DMS53 treated with DMSO at 0.1 percent for 48 hours (cell line): ENCODE results near the gene BSX.

Source experiments
- DNase-seq: peaks from one replicate; lab custom pipeline; 2025; ENCODE audit not compliant: unreplicated experiment; lab: John Stamatoyannopoulos, UW

The BSX gene

DNA sequence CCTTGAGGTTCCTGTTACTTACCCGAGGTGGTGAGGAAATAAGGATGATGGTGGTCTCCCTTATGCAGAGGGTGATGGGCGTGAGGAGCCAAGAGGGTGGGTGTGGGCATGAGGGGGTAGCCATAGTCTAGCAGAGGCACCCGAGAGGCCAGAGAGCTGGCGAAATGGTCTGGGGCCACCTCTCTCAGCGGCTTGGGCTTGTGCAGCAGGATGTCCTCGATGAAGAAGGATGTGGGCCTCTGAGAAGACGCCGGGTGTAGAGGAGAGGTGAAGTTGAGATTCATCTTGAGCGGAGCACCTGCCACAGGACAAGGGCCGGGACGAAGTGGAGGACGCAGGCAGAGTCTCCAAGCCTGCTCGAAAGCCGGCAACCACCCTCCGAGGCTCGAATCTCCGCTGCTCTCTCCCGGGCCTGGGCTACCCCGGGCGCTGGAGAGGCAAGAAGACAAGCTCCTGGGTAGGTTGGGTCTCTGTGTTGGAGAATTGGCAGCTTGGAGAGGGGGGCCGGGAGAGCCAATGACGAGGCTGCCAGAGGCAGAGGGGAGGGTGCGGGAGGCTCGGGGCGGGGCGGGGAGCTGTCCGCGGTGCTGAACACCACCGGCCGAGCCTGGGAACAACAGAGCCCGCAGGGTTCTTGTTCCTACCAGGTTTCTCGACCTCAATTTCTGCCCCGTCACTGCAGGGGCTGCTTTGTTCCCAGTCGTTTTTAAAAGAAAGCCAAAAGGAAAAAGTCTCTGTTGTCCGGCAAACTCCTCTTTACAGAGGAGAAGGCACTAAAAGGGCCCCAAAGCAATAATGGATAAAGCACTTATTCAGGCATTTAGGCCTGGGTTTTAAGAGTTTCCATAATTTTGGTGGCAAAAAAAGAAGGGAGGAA lies at the start of gene BSX:
Gene BSX, minus strand, starts transcription at position 447 of the 877 bp plus-strand sequence. Its CDS starts 163 bp downstream, at position 284.
- no peak for DNase-seq

DNA sequence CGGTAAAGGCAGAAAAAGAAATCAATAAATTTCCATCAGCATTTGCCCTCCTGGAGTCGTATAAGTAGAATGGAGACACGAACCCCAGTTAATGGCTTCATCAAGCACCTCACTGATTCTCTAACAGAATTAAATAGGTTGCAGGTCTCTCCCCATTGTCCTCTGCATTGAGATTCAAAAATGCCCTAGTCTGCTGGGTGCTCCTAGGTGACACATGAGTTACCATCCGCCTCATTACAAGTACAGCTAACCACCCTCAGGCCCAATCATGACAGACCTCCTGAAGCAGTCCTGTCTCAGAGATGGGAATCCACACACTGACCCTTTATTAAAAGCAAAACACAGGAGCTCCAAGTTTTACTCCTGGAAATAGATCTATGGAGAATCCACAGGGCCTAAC lies 48.9 kb upstream of the BSX start:
- DNase-seq: no peak

DNA sequence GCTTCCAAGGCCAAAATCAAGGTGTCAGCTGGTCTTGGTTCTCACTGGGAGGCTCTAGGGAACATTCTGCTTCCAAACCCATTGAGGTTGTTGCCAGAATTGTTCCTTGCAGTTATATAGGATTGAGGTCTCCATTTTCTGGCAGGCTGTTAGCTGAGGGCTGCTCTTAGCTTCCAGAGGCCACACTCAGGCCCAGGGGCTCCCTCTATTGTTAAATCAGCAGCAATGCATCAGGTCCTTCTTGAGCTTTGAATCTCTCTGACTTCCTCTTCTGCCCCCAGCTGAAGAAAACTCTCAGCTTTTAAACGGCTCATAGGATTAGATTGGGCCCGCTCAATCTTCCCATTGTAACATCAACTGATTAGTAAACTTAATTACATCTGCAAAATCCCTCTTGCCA lies 39.3 kb upstream of the BSX start:
- DNase-seq: peak; percentile 48

DNA sequence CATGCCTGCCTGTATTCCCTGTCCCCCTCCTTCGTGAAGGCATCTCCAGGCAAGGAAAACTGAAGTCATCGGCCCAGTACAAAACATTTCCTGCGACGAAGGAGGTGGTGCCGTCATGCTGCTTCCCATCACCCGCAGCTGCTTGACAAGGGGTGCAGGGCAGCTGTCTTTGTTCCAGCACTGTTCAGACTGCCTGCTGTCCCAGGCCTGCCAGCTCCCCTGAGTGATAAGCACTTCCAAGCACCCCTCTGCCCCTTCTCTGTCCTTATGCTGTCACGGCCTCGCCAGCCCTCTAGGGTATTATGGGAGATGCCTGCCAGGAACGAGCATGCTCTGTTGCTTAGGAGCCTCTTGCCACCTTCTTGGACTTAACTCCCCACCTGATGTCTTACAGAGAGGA lies 37.1 kb upstream of the BSX start:
- DNase-seq: no peak

DNA sequence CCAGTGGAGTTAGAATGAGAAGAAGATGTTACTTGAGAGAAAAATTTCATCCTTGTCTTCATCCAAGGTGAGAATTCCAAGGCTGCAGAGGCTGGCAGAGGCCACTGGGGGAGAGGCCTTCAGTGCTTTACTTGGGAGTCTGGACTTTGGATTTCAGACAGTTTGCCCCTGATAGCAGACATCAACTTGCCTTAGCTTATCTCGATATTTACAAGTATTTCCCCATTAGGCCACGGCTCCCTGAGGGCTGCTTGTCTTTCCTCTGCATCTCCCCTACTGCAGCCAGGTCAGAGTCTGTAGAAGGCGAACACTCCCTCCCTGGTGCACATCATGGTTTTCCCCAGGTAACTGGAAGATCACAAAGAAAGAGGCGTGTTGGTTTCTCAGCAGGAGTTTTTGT lies 29.9 kb upstream of the BSX start:
- no peak for DNase-seq

DNA sequence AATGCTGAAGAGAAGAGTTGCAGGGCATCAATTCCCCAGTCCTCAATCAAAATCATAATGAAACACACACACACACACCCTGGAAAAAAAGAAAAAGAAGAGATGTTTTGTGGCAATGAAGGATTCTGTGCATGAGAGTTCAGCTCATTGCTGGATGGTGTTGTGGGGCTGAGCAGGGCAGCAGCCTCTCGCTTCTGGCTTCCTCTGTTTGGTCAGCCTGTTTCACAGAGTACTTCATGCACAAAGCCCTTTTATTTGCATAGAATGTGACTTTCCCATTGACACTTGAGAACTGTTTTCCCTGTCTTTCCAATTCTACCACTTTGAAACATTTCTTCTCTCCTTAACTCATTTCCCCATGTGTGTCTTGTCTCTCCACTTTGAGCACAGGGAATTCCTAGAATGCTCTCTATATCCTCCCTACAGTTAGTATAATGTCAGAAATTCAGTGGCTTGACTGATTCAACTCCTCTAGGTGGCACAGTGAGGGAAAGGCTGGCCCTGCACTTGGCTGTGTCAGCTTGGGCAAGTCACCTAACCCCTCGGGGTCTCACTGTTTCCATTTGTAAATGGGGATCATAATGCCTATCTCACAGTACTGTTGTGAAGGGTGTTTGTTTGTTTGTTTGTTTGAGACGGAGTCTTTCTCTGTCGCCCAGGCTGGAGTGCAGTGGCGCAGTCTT lies 25.4 kb upstream of the BSX start:
- no peak for DNase-seq

DNA sequence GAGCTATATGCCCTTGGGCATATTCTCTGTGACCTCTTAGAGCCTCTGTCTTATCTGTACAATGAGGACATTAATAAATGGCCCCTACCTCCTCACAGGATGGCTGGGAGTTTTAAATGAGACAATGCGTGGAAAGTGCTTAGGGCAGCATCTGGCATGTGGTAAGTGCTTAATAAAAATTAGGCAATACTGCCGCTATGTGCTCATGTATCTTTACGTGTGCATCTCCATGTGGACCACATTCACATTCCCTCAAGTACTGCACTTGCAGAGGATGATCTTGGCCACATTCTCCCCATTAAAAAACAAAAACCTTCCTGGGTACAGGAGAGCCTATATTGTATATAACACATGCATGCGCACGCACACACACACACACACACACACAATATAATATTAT lies 19.1 kb upstream of the BSX start:
- DNase-seq: no peak

DNA sequence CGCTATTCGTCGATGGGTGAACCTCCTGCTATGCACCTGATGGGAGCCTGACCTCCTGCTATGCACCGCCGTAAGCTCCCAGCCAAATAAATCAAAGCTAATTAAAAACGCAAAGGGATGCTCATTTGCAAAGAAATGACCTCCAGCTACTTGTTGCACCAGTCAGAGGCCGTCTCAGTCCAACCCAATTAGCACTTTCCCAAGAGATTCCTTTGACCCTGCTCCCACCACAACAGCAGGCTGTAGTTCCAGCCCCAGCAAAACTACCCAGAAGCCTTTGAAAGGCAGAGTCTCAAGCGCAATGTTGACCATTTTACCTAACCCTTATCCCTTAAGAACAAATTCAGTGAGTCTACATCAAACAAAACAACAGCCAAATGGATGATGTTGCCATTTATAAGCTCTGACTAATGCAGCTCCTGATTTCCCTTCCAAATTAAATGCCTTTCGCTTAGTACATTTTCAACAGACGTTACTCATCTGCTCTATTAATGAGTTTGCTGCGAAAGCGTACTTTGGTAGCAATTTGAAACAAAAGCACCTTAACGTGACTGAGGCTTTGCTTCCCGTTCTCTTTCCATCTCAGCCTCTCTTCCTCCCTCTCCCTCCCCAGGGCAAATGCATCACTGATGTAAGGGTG lies 17.2 kb upstream of the BSX start:
- no peak for DNase-seq

DNA sequence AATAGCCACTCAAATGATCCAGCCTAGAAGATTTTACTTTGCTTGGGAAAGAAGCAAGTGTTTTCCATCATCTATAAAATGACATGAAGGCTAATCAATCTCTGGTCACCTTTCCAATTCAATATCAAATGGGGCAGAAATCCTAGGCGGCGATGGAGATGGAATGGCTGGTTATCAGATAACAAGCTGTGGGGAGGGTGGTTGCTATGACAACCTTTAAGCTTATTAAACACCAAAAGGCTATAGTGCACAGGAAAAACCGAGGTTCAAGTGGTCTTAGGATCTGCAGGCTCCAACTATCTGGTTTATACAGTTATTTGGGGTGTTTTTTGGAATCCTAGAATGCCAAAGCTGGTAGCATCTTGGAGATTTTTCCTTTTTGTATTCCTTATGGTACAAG lies 13.9 kb upstream of the BSX start:
- no peak for DNase-seq

DNA sequence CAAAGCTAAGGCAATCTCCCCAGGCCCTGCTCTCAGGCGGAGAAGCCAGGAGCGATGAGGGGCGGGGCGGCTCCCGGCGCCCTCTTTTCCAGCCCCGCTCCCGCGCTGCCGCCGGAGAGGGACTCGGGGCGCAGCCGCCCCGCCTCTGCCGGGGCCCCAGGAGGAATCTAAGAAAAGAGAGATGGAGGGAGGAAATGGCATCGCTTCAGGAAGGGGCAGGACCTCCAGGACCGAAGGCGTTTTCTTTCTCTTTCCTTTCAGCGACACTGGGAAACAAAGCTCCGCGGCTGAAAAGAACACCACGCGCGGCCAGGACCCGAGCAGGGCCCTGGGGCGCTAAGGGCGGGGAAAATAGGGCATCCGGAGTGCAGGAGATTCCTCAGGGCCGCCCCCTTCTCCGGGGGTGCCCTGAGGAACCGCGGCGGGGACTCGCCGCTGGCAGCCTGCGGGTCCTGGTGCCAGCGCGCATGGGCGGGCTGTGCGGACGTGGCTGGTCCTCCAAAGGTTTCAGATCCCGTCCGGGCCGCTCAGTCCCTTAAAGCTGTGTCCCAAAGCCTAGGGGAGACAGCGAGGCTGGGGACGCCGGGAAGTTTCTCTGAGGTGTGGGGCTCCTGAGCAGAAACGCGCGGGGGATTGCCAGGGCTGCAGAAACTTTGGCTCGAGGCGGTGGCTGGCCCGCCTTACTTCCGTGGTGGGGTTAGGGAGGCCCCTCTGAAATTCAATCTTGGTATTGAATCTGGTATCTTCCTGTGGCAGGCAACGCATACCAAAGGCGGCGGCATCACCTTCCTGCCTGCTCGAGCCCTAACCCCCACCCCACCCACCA lies 2.8 kb upstream of the BSX start:
- no peak for DNase-seq

DNA sequence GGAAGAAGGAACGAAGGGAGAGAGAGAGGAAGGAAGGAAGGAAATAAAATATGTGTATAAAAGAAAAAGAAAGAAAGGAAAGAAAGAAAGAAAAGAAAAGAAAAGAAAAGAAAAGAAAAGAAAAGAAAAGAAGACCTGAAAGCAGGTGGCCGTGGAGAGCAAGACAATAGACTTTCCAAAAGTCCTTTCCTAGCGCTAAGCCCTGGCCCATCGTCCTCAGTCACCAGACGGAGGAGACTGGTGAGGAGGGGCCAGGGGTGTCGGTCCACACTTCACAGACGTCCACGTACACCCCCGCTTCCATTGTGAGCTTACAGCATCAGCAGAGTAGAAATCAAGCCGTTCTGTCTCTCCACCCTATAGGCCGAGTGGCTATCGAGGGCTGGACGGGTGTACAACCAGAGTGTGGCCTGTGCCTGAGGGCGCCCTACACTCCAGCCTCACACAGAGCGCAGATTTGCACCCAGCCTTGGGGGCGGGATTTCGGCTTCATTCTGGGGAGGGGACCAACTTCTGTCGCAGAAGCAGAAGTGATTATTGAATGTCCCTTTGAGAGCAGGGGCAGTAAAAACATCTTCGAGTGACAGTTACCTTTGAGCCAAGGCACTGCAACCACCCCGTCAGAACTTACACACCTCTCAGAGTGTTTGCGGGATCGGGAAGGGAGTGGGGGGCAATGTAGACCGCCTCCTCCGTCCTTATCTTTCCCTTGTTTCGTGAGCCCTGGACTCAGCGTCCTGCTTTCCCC lies 2.0 kb upstream of the BSX start:
- DNase-seq: no peak

DNA sequence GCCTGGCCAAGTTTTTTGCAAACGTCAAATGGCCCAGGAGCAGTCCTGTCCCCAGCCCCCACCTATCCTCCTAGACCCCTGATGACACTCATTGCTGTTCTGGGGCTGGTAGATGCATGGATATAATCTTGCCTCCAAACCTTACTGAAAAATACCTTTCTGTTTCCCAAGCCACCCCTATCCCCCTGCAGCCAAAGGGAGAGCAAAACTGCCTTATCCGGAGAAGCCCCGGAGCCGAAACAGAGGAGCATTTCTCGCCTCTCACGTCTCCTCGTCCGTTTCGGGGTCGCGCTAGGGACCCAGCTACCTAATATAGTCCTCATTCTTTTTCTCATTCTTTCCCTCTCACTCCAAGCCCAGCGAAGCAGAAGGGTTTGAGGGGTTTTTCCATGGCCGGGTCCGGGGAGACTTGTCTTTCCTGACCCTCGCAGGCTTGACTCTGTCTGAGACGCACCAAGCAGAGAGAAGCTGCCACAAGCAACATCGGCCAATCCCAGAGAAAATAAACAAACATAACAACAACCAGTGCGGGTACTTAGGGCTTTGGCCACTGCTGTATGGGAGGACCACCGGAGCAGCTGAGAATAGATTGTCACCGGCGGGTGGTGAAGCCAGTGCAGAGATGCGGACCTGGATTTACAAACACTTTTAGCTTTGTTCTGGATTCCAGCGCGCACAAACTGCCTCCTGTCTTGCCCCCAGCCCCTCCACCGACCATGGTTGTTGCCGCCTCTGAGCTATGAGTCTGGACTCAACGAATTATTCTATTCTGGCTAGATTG lies 1.6 kb downstream of the BSX start:
- no peak for DNase-seq

DNA sequence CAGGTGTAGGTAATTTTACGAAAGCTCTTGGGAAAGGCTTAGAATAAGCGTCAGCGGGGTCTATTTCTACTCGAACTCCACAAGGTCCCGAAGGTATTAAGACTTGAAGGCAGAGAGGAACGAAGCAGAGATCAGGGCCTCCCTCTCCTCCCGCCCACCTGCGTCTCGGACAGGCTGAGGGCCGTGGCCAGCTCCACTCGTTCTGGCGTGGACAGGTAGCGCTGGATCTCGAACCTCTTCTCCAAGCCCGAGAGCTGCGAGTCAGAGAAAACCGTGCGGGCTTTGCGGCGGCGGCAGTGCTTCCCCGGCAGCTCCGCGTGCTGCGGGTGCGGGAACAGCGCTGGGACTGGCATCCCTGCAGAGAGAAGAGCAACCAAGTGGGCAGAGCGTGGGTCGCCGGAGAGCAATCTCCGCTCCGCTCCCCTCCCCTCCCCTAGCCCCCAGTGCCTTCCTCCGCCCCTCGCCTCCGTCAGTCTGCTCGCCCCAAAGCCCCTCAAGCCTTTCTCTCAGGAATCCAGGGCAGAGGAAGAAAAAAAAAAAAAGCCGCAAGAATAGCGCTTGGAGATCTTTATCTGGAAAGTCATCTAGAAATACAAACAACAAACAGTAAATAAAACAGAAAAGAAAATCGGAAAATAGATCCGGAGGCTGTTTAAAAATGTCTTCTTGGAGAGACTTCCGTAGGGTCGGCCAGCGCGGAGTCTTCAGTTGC lies 2.4 kb downstream of the BSX start:
- no peak for DNase-seq

DNA sequence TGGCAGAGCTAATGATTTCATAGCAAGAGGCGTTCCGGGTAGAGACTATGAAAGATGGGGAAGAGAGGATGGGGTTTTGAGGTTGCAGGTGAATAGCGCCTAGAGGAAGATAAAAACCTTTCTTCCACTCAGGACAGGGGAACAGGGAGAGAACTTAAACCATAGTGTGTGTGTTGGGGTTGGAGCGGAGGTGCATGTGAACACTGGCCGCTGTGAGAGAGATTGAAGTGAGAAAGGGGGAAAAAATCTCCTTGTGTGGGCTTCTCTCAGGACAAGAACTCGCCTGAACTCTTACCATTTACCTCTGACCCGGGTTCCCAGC lies 3.4 kb downstream of the BSX start:
- DNase-seq: no peak

DNA sequence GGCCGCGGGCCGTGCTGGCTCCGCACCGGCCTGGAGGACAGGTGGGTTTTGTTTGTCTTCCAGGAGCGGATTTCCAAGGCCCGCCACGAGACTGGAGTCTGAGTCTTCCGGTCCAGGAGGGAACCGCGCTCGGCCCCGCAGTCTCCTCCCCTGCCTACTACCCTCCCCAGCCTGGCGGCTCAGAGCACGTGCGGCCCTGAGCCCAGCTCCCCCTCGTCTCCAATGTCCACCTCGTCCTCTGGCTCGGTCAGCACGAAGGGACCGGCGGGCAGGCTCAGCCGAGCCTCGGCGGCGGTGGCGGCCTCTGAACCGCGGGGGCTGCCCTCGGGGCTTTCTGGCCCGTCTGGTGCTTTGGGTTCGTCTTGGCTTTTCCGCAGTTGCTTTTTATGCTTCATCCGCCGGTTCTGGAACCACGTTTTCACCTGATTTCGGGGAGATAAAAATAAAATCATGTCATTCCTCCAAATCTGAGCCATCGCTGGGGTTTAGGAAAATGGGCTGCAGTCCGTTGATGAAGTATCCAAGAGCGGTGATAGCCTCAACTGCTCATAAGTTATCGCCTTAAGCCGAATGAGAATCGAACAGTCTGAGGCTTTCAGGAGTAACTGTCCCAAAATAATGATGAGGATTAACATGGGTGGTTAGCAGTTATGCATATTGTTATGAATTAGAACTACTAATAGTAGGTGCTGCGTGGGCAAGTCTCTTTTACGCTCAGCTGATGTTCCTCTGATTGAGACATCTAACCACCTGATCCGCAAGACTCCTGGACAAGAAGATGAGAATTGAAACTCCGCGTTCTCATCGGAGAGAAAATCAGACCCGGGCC lies 4.0 kb downstream of the BSX start:
- no peak for DNase-seq

DNA sequence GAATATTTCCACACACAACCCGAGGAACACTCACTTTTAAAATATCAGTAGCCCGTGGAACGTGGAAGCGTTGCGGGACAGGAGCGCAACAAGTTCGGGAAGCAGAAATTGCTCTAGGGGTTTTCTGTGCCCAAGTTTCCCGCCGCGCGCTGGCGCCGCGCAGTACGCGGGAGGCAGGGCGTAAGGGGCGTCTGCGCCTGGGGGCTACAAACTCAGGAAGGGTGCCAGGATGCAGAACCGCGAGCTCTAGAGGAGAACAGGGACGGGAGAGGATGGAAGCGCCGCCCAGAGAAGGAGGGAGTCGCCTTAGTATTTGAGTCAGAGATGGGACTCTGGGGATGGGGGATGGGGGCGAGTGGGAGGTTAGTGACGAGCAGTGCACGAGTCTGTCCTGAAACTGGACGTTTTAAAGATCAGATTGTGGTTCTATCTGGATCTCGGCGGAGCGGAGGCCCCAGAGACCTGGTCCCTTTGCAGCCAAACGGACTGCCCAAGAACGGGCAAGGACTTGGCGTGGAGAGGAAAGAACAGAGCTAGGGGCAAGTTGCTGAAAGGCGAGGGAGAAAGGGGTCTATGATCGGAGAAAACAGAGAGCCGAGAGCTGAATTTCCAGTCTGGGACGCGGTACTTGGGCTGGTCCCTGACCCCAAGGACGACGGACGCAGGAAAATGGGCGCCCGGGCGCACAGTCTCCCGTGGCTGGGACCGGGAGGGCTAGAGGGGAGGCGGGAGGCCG lies 4.7 kb downstream of the BSX start:
- no peak for DNase-seq

DNA sequence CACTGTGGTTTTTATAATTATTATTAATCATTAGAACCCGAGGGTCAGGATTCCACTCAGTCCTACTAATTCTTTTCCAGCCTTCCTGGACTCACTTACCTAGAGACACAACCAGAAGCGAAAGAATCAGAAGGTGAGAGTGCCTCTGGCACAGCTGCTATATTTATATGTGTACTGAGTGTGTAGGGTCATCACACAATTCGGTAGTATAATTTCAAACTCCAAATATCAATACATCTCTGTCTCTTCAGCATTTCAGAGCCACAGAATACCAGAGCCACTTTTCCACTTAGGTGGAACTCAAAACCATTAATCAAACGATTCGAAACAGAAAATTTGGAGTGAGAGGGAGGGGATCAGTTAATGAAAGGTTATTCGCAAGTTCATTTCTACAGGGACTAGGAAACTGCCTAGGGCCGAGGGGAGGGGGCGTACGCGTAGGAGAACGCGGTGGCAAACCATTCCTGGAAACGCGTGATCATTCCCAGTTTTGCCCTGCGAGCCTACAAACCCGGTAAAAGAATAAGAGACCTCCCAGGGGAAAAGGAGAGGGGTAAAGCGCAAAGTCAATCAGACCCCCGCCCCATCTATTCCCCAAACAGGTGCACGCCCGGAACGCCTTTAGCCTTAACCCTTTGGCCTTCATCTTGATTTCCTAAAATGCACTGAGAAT lies 5.4 kb downstream of the BSX start:
- no peak for DNase-seq
